Neural cell (in vitro differentiated cells): ENCODE measurements around the gene IL21. TPM values are rescaled to one million over a fixed set of nuclear protein-coding genes. Genes with fewer than 3 reads are reported as not detected.

Experiments
- H2AFZ ChIP-seq: fragments of 200-600, 300-800 bp; sonication (generic), shearing (Covaris generic); 2 replicates; pipeline ENCODE4 v1.6.0; 2014; ENCODE audit warnings: low read depth, mild to moderate bottlenecking, antibody characterized with exemption, low read length, moderate library complexity
- H3F3A ChIP-seq: fragments of 200-600 bp; shearing (Covaris generic); 2 replicates; pipeline ENCODE4 v1.6.1; 2016; ENCODE audit warnings: mild to moderate bottlenecking, moderate library complexity, mixed read lengths, antibody characterized with exemption, low read length; ENCODE audit not compliant: insufficient read depth, poor library complexity, severe bottlenecking
- H3K27ac ChIP-seq: fragments of 200-600, 300-800 bp; sonication (generic), shearing (Covaris generic); 2 replicates; pipeline ENCODE4 v1.5.1; 2014; ENCODE audit warnings: mild to moderate bottlenecking, low read length, moderate library complexity
- H3K27me3 ChIP-seq: fragments of 300-800, 200-600 bp; sonication (generic), shearing (Covaris generic); 2 replicates; pipeline ENCODE4 v1.6.0; 2014; ENCODE audit warnings: mild to moderate bottlenecking, low read depth, low read length, moderate library complexity; ENCODE audit not compliant: insufficient read depth
- H3K36me3 ChIP-seq: fragments of 300-800, 200-600 bp; sonication (generic), shearing (Covaris generic); 2 replicates; pipeline ENCODE4 v1.5.1; 2014; ENCODE audit warnings: mild to moderate bottlenecking, antibody characterized with exemption, low read length, moderate library complexity; ENCODE audit not compliant: insufficient read depth
- H3K4me2 ChIP-seq: fragments of 300-800, 200-600 bp; sonication (generic), shearing (Covaris generic); 2 replicates; pipeline ENCODE4 v1.6.0; 2014; ENCODE audit warnings: mild to moderate bottlenecking, low read length
- H3K4me3 ChIP-seq: fragments of 300-800, 200-600 bp; sonication (generic), shearing (Covaris generic); 2 replicates; pipeline ENCODE4 v1.5.1; 2014; ENCODE audit warnings: mild to moderate bottlenecking, low read length, moderate library complexity
- H3K79me2 ChIP-seq: fragments of 200-600 bp; shearing (Covaris generic); replicated peaks from 2 replicates; pipeline ENCODE4 v1.6.0; 2014; ENCODE audit warnings: mild to moderate bottlenecking, low read length, moderate library complexity; ENCODE audit not compliant: insufficient read depth
- H3K9ac ChIP-seq: fragments of 300-800, 200-600 bp; sonication (generic), shearing (Covaris generic); 2 replicates; pipeline ENCODE4 v1.6.1; 2016; ENCODE audit warnings: mild to moderate bottlenecking, low read length, mixed read lengths
- H3K9me2 ChIP-seq: fragments of 200-600 bp; shearing (Covaris generic); 2 replicates; pipeline ENCODE4 v1.6.1; 2016; ENCODE audit warnings: mild to moderate bottlenecking, low read length, mixed read lengths; ENCODE audit not compliant: insufficient read depth
- H3K9me3 ChIP-seq: fragments of 200-600, 300-800 bp; sonication (generic), shearing (Covaris generic); 2 replicates; pipeline ENCODE4 v1.6.1; 2016; ENCODE audit warnings: mild to moderate bottlenecking, mixed run types, low read length, moderate library complexity, mixed read lengths
- H4K20me1 ChIP-seq: fragments of 200-600 bp; shearing (Covaris generic); 2 replicates; pipeline ENCODE4 v1.6.1; 2016; ENCODE audit warnings: mild to moderate bottlenecking, mixed run types; ENCODE audit not compliant: insufficient read depth
- EP300 ChIP-seq: fragments of 450-650 bp; conservative IDR thresholded peaks from 2 replicates; pipeline ENCODE4 v1.6.1; 2014; ENCODE audit warnings: antibody characterized with exemption, mild to moderate bottlenecking, moderate library complexity; ENCODE audit not compliant: poor library complexity, severe bottlenecking
- EZH2 ChIP-seq: fragments of 200-600, 300-800 bp; shearing (Covaris generic), sonication (generic); IDR thresholded peaks from 2 replicates; pipeline ENCODE4 v1.6.1; 2014; ENCODE audit warnings: antibody characterized with exemption, low read length, borderline replicate concordance, mild to moderate bottlenecking; ENCODE audit not compliant: insufficient read depth, poor library complexity, severe bottlenecking
- MXI1 ChIP-seq: fragments of 450-650 bp; conservative IDR thresholded peaks from 2 replicates; pipeline ENCODE4 v1.6.1; 2014; ENCODE audit warnings: antibody characterized with exemption, mild to moderate bottlenecking; ENCODE audit not compliant: poor library complexity, severe bottlenecking
- POLR2AphosphoS5 ChIP-seq: IDR thresholded peaks from 2 replicates; pipeline ENCODE4 v1.6.1; 2012
- RAD21 ChIP-seq: fragments of 450-650 bp; conservative IDR thresholded peaks from 2 replicates; pipeline ENCODE4 v1.6.1; 2014; ENCODE audit warnings: antibody characterized with exemption, mild to moderate bottlenecking, moderate library complexity
- SMC3 ChIP-seq: fragments of 450-650 bp; conservative IDR thresholded peaks from 2 replicates; pipeline ENCODE4 v1.6.1; 2014; ENCODE audit warnings: antibody characterized with exemption, mild to moderate bottlenecking, moderate library complexity; ENCODE audit not compliant: poor library complexity
- TAF1 ChIP-seq: IDR thresholded peaks from 2 replicates; pipeline ENCODE4 v1.6.1; 2012; ENCODE audit warnings: low read depth
- polyA minus RNA-seq: library from RNA; depleted of rRNA, polyadenylated mRNA; stranded (reverse); fragments of >200 nt; gene quantifications from 2 replicates; pipeline ENCODE4 v1.2.3, GENCODE V29; 2014
- polyA plus RNA-seq: library from polyadenylated mRNA; depleted of rRNA; stranded (reverse); fragments of >200 nt; gene quantifications from 2 replicates; pipeline ENCODE4 v1.2.3, GENCODE V29; 2014
- TF ChIP-seq, protein P1 (sequence below): IDR thresholded peaks from 2 replicates; pipeline ENCODE4 v1.6.1; 2012; ENCODE audit warnings: borderline replicate concordance
- TF ChIP-seq, protein P2 (sequence below): fragments of 450-650 bp; IDR thresholded peaks from 2 replicates; pipeline ENCODE4 v1.5.1; 2014; ENCODE audit warnings: antibody characterized with exemption, mild to moderate bottlenecking, moderate library complexity; ENCODE audit not compliant: poor library complexity, severe bottlenecking

IL21 gene
- polyA plus RNA-seq = not detected in 2 replicates
- not detected in 2 replicates for polyA minus RNA-seq

DNA sequence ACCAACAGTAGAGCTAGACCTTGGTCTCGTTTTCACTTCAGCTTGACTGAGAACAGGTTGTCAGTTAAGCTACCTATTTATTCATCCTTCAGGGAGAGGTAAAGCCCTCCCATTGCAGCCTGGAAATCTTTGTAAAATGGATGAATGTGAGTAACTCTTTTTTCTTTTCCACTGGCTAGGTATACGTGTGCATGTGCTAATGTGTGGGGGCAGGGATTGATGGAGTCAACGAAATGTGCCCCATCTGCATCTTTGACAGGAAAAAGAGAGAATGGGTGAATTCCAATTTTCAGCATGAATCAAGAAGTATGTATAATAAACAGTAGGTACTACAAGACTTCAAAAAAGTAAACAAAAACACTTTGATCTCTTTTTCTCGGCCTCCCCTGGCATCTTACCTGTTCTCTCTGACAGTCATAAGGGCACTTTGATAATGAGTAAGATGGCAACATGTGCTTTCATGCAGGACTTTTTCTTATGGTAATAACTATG, at the start of gene IL21:
IL21 (minus strand) TSS at position 51 of the 492 bp plus-strand sequence. CDS start 55 bp downstream, outside the sequence.
- no peak within 1 kb of the TSS for H3K4me2 ChIP-seq
- no peaks in the 10 kb centered on the region for H3K79me2 ChIP-seq
- no peaks in the 10 kb centered on the region for H3K27me3 ChIP-seq
- no peaks in the 10 kb centered on the region for H3K9me2 ChIP-seq
- H3F3A ChIP-seq = no peaks in the 10 kb centered on the region
- no peaks in the 10 kb centered on the region for H3K9me3 ChIP-seq
- H4K20me1 ChIP-seq = no peaks in the 10 kb centered on the region
- no peak within 1 kb of the TSS for H3K9ac ChIP-seq
- TF ChIP-seq MXI1 (no peak), EP300 (no peak), EZH2 (no peak), POLR2AphosphoS5 (no peak), RAD21 (no peak), SMC3 (no peak), TAF1 (no peak)
- TF ChIP-seq, protein P1, sequence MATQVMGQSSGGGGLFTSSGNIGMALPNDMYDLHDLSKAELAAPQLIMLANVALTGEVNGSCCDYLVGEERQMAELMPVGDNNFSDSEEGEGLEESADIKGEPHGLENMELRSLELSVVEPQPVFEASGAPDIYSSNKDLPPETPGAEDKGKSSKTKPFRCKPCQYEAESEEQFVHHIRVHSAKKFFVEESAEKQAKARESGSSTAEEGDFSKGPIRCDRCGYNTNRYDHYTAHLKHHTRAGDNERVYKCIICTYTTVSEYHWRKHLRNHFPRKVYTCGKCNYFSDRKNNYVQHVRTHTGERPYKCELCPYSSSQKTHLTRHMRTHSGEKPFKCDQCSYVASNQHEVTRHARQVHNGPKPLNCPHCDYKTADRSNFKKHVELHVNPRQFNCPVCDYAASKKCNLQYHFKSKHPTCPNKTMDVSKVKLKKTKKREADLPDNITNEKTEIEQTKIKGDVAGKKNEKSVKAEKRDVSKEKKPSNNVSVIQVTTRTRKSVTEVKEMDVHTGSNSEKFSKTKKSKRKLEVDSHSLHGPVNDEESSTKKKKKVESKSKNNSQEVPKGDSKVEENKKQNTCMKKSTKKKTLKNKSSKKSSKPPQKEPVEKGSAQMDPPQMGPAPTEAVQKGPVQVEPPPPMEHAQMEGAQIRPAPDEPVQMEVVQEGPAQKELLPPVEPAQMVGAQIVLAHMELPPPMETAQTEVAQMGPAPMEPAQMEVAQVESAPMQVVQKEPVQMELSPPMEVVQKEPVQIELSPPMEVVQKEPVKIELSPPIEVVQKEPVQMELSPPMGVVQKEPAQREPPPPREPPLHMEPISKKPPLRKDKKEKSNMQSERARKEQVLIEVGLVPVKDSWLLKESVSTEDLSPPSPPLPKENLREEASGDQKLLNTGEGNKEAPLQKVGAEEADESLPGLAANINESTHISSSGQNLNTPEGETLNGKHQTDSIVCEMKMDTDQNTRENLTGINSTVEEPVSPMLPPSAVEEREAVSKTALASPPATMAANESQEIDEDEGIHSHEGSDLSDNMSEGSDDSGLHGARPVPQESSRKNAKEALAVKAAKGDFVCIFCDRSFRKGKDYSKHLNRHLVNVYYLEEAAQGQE = no peak
- TF ChIP-seq, protein P2, sequence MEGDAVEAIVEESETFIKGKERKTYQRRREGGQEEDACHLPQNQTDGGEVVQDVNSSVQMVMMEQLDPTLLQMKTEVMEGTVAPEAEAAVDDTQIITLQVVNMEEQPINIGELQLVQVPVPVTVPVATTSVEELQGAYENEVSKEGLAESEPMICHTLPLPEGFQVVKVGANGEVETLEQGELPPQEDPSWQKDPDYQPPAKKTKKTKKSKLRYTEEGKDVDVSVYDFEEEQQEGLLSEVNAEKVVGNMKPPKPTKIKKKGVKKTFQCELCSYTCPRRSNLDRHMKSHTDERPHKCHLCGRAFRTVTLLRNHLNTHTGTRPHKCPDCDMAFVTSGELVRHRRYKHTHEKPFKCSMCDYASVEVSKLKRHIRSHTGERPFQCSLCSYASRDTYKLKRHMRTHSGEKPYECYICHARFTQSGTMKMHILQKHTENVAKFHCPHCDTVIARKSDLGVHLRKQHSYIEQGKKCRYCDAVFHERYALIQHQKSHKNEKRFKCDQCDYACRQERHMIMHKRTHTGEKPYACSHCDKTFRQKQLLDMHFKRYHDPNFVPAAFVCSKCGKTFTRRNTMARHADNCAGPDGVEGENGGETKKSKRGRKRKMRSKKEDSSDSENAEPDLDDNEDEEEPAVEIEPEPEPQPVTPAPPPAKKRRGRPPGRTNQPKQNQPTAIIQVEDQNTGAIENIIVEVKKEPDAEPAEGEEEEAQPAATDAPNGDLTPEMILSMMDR = no peak
- H3K4me3 ChIP-seq = no peak within 1 kb of the TSS
- H3K27ac ChIP-seq = no peak within 1 kb of the TSS
- no peak within 1 kb of the TSS for H2AFZ ChIP-seq
- no peaks in the 10 kb centered on the region for H3K36me3 ChIP-seq

DNA sequence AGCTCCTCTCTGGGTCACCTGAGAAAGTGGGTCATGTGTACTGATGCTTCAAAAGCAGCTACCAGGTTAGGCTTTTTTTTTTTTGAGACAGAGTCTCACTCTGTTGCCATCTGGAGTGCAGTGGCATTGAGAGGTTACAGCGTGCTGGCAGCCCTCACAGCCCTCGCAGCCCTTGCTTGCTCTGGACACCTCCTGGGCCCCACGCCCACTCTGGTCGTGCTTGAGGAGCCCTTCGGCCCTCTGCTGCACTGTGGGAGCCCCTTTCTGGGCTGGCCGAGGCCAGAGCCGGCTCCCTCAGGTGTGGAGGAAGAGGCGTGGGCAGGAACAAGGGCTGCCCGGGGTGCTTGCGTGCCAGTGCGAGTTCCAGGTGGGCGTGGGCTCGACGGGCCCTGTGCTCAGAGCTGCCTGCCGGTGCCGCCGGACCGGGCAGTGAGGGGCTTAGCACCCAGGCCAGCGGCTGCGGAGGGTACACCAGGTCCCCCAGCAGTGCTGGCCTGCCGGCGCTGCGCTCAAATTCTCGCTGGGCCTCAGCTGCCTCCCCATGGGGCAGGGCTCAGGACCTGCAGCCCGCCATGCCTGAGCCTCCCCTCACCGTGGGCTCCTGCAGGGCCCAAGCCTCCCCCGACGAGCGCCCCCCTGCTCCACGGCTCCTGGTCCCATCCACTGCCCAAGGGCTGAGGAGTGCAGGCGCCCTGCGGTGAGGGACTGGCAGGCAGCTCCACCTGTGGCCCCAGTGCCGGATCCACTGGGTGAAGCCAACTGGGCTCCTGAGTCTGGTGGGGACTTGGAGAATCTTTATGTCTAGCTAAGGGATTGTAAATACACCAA, 49.3 kb upstream of the IL21 start:
- no peaks in the 10 kb centered on the region for H3K9me3 ChIP-seq
- H3K79me2 ChIP-seq = no peaks in the 10 kb centered on the region
- no peaks in the 10 kb centered on the region for H3K9me2 ChIP-seq
- H4K20me1 ChIP-seq = no peaks in the 10 kb centered on the region
- H3K4me2 ChIP-seq = no peak overlapping the region
- no peak for TF ChIP-seq SMC3
- no peak for TF ChIP-seq RAD21
- TF ChIP-seq, protein P2 = no peak
- no peak for TF ChIP-seq MXI1
- no peak for TF ChIP-seq EP300
- TF ChIP-seq EZH2 = no peak
- TF ChIP-seq, protein P1 = no peak
- no peaks in the 10 kb centered on the region for H3K27me3 ChIP-seq
- no peak overlapping the region for H3K27ac ChIP-seq
- H2AFZ ChIP-seq = no peak overlapping the region
- no peaks in the 10 kb centered on the region for H3F3A ChIP-seq
- H3K9ac ChIP-seq = no peak overlapping the region
- no peak overlapping the region for H3K4me3 ChIP-seq
- H3K36me3 ChIP-seq = no peaks in the 10 kb centered on the region
